IMR-90 (cell line): ENCODE measurements around the gene SF3A1. TPM values are rescaled to one million over a fixed set of nuclear protein-coding genes. Genes with fewer than 3 reads are reported as not detected.

ENCODE experiments used
- ATAC-seq: fragments of 200-7000 bp; cut with Tn5 transposase; 2 replicates; pipeline ENCODE4 v1.9.1; 2020; ENCODE audit warnings: low read depth, mild to moderate bottlenecking, moderate library complexity
- BruUV-seq: library from RNA; stranded (reverse); fragments of 400-500 nt; replicated peaks from 2 replicates; lab custom pipeline; 2021; lab: Mats Ljungman, UMichigan
- CTCF ChIA-PET: fragments of 300-600 bp; formaldehyde crosslinking; extraction: SDS; loops from one replicate; lab custom pipeline; 2021; ENCODE audit warnings: antibody characterized with exemption; lab: Yijun Ruan, JAX
- POLR2A ChIA-PET: fragments of 300-600 bp; sonication (Branson Sonifier 250); formaldehyde crosslinking; loops from one replicate; lab custom pipeline; 2022; ENCODE audit warnings: antibody characterized with exemption; ENCODE audit not compliant: unreplicated experiment; lab: Charles Lee
- DNase-seq: peaks from one replicate; pipeline ENCODE4 v3.0.0; 2013
- H2AFZ ChIP-seq: replicated peaks from 2 replicates; pipeline ENCODE3; 2013; ENCODE audit warnings: low read length, mild to moderate bottlenecking; ENCODE audit not compliant: poor library complexity
- H2AK5ac ChIP-seq: 2 replicates; pipeline ENCODE4 v1.6.1; 2013; ENCODE audit warnings: low read depth, low read length, inconsistent platforms
- H2AK9ac ChIP-seq: replicated peaks from 2 replicates; pipeline ENCODE3; 2013; ENCODE audit warnings: mild to moderate bottlenecking, low read depth, low read length, moderate library complexity; ENCODE audit not compliant: poor library complexity
- H2BK120ac ChIP-seq: 2 replicates; pipeline ENCODE4 v1.6.1; 2013; ENCODE audit warnings: low read depth, low read length, inconsistent platforms
- H2BK15ac ChIP-seq: 3 replicates; pipeline ENCODE4 v1.6.1; 2013; ENCODE audit warnings: low read depth, low read length, inconsistent platforms
- H2BK20ac ChIP-seq: 2 replicates; pipeline ENCODE4 v1.6.1; 2013; ENCODE audit warnings: low read depth, mild to moderate bottlenecking, inconsistent platforms, low read length, moderate library complexity
- H2BK5ac ChIP-seq: 2 replicates; pipeline ENCODE4 v1.6.1; 2013; ENCODE audit warnings: mild to moderate bottlenecking, low read depth, low read length, inconsistent platforms; ENCODE audit not compliant: poor library complexity, severe bottlenecking
- H3K14ac ChIP-seq: replicated peaks from 2 replicates; pipeline ENCODE4 v1.6.1; 2013; ENCODE audit warnings: low read depth, low read length, inconsistent platforms
- H3K18ac ChIP-seq: 2 replicates; pipeline ENCODE4 v1.6.1; 2013; ENCODE audit warnings: low read depth, low read length, control low read depth
- H3K23ac ChIP-seq: 2 replicates; pipeline ENCODE4 v1.6.1; 2013; ENCODE audit warnings: low read depth, low read length, inconsistent platforms
- H3K27ac ChIP-seq: 2 replicates; pipeline ENCODE4 v1.5.1; 2013; ENCODE audit warnings: mild to moderate bottlenecking, control low read depth, low read length; ENCODE audit not compliant: insufficient read depth
- H3K27me3 ChIP-seq: 2 replicates; pipeline ENCODE4 v1.6.1; 2013; ENCODE audit warnings: low read length; ENCODE audit not compliant: control insufficient read depth, insufficient read depth
- H3K36me3 ChIP-seq: 2 replicates; pipeline ENCODE4 v1.6.1; 2013; ENCODE audit warnings: low read length, mixed read lengths; ENCODE audit not compliant: control insufficient read depth, insufficient read depth
- H3K4ac ChIP-seq: 2 replicates; pipeline ENCODE4 v1.6.1; 2013; ENCODE audit warnings: low read depth, low read length, inconsistent platforms
- H3K4me1 ChIP-seq: 2 replicates; pipeline ENCODE4 v1.6.1; 2013; ENCODE audit warnings: low read length, mixed read lengths; ENCODE audit not compliant: control insufficient read depth, insufficient read depth
- H3K4me2 ChIP-seq: 2 replicates; pipeline ENCODE4 v1.6.1; 2013; ENCODE audit warnings: low read depth, mild to moderate bottlenecking, control low read depth, low read length, moderate library complexity
- H3K4me3 ChIP-seq: 2 replicates; pipeline ENCODE4 v1.5.1; 2013; ENCODE audit warnings: low read depth, mild to moderate bottlenecking, control low read depth, low read length, moderate library complexity; ENCODE audit not compliant: insufficient read depth
- H3K56ac ChIP-seq: 2 replicates; pipeline ENCODE4 v1.6.1; 2013; ENCODE audit warnings: low read length, inconsistent platforms; ENCODE audit not compliant: insufficient read depth; ENCODE audit errors: extremely low read depth
- H3K79me1 ChIP-seq, 2 experiments: 2 replicates each; pipeline ENCODE4 v1.6.1; 2013; ENCODE audit warnings: low read length in 2 of 2, inconsistent platforms in 1 of 2, low read depth in 1 of 2
- H3K9ac ChIP-seq: 2 replicates; pipeline ENCODE4 v1.6.1; 2013; ENCODE audit warnings: low read depth, low read length, control low read depth
- H3K9me1 ChIP-seq: 2 replicates; pipeline ENCODE4 v1.6.1; 2013; ENCODE audit warnings: low read length, inconsistent platforms; ENCODE audit not compliant: insufficient read depth
- H3K9me3 ChIP-seq: 2 replicates; pipeline ENCODE4 v1.6.1; 2013; ENCODE audit warnings: low read length; ENCODE audit not compliant: control insufficient read depth, insufficient read depth
- H4K20me1 ChIP-seq: 2 replicates; pipeline ENCODE4 v1.6.1; 2013; ENCODE audit warnings: low read length, inconsistent platforms; ENCODE audit not compliant: insufficient read depth
- H4K5ac ChIP-seq: 2 replicates; pipeline ENCODE4 v1.6.1; 2013; ENCODE audit warnings: mild to moderate bottlenecking, low read depth, low read length, control low read depth
- H4K8ac ChIP-seq, 2 experiments: 2 replicates each; pipeline ENCODE4 v1.6.1; 2013; ENCODE audit warnings: low read depth in 2 of 2, low read length in 2 of 2, control low read depth in 1 of 2, inconsistent platforms in 1 of 2
- H4K91ac ChIP-seq: 2 replicates; pipeline ENCODE4 v1.6.1; 2013; ENCODE audit warnings: low read depth, low read length, inconsistent platforms; ENCODE audit not compliant: insufficient read depth
- CEBPB ChIP-seq: IDR thresholded peaks from 2 replicates; pipeline ENCODE4 v1.6.1; 2012; ENCODE audit warnings: low read depth, low read length, improper control_type of control experiment
- MXI1 ChIP-seq: IDR thresholded peaks from 2 replicates; pipeline ENCODE4 v1.6.1; 2012; ENCODE audit warnings: low read depth, mild to moderate bottlenecking, low read length, moderate library complexity, borderline replicate concordance
- RFX5 ChIP-seq: IDR thresholded peaks from 2 replicates; pipeline ENCODE4 v1.8.0; 2012; ENCODE audit warnings: low read depth, mild to moderate bottlenecking, low read length, moderate library complexity
- WGBS, 2 experiments: methylation state at CpG; one replicate each; pipeline versions ENCODE4 v1.1.5 to v1.1.7; 2013; ENCODE audit warnings: missing lambda C conversion rate in 2 of 2; ENCODE audit not compliant: insufficient read length in 1 of 2; ENCODE audit errors: extremely low coverage in 2 of 2; 5-methylcytosine and 5-hydroxymethylcytosine counted together
- dilution Hi-C: fragments of 300-500 bp; cut with HindIII; formaldehyde crosslinking; loops from one replicate; pipeline ENCODE4 v1.14.3; 2018; ENCODE audit warnings: low sequenced_read_pairs; ENCODE audit not compliant: unreplicated experiment
- in situ Hi-C: fragments of 300-500 bp; cut with MboI; formaldehyde crosslinking; loops from 3 replicates; pipeline ENCODE4 v1.14.3; 2019; ENCODE audit warnings: low sequenced_read_pairs, inconsistent platforms, mixed read lengths
- intact Hi-C: fragments of 100-400 bp; cut with micrococcal nuclease; formaldehyde crosslinking; loops from 2 replicates; pipeline ENCODE4 v1.10.0; 2022
- polyA plus RNA-seq, 3 experiments: library from polyadenylated mRNA; depleted of rRNA; stranded (reverse); fragments of >200 nt; gene quantifications; 2 replicates each; pipeline ENCODE4 v1.2.3, GENCODE V29; 2012; ENCODE audit warnings: low replicate concordance in 1 of 3
- total RNA-seq: library from RNA; depleted of rRNA; stranded (reverse); fragments of >200 nt; gene quantifications from 2 replicates; pipeline ENCODE4 v1.2.3, GENCODE V29; 2012
- TF ChIP-seq, protein P1 (sequence below): fragments of 150-350 bp; IDR thresholded peaks from 2 replicates; pipeline ENCODE4 v1.6.1; 2016; ENCODE audit warnings: low read depth, mild to moderate bottlenecking, low read length, moderate library complexity, borderline replicate concordance

The SF3A1 gene
- total and polyA plus RNA-seq, 2 of the 4 experiments (the other 2 are of a cell fraction), result 36.9 to 67.2 TPM

DNA sequence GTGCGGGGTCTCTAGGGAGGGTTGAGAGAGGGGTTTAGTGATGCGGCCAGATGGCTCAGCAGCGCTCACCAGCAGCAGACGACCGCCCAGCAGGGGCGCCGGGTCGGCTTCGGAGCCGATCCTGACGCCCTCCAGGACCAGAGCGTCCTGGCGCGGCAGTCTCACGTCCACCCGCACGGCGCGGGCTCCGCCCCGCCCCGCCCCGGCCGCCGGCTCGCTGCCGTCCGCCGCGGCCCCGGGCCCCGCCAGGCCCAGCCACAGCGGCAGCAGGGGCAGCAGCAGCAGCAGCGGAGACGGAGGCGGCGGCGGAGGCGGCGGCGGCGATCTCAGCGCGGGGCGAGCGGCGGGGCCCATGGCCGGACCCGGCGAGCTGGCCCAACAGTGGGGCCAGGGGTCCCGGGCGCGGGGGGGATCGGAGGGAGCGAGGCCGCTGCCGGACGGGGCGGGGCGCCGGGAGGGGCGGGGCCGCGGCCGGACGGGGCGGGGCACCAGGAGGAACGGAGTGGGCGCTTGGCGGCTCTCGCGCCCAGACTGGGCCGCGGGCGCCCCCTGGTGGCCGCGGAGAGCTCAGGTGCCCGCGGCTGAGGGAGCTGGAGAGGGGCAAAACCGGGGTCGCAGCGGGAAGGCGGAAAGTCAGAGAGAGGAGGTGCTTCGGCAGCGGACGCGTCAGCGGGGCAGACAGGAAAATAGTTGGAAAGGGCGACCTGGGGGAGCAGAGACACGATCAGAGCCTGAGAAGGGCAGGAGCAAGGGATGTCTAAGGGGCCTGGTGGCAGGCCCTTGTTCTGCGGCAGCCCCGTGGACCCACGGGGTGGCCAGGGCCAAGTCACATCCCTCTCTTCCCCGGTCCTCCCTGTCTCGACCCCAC, 30.5 kb upstream of the SF3A1 start, which contains the start of gene RNF215 (continued):
- TF ChIP-seq, protein P1, sequence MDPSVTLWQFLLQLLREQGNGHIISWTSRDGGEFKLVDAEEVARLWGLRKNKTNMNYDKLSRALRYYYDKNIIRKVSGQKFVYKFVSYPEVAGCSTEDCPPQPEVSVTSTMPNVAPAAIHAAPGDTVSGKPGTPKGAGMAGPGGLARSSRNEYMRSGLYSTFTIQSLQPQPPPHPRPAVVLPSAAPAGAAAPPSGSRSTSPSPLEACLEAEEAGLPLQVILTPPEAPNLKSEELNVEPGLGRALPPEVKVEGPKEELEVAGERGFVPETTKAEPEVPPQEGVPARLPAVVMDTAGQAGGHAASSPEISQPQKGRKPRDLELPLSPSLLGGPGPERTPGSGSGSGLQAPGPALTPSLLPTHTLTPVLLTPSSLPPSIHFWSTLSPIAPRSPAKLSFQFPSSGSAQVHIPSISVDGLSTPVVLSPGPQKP, result no peak
- no peak for TF ChIP-seq RFX5
- TF ChIP-seq CEBPB, result no peak

DNA sequence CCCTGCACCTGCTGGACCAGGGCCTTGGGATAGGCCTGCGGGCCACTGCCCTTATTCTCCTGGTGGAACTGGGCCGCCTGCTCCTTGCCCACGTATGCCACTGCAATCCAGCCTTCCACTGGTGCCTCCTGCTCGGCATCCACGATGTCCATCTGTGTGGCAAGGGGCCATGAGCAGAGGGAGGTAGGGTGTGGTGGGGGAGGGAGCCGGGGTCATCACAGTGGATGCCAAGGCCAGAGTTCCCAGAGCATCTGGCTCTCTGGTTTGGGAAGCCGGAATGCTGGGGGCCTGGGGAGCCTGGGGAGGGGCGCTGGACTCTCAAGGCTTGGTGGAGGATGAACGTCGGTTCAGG, 29.9 kb upstream of the SF3A1 start:
- peaks cover 12% of the 10 kb centered on the region for H3K4me1 ChIP-seq
- peak overlapping the region; percentile 70; the same call in 1 of the 2 replicates for H2BK120ac ChIP-seq
- H3K4me2 ChIP-seq, result peak overlapping the region; percentile 96
- peak overlapping the region; percentile 97 for H4K8ac ChIP-seq
- intact Hi-C loops, result loop anchor here (2.0 kb wide), 3 partner anchors 36 to 278 kb away; no protein-coding TSS in a partner anchor
- H2AFZ ChIP-seq, result peak overlapping the region; percentile 99
- H3K36me3 ChIP-seq, result peaks cover 22% of the 10 kb centered on the region
- H3K23ac ChIP-seq, result peak overlapping the region; percentile 64; the same call in 1 of the 2 replicates
- H3K4me3 ChIP-seq, result peak overlapping the region; percentile 75
- H4K5ac ChIP-seq, result peak overlapping the region; percentile 62
- TF ChIP-seq MXI1, result no peak
- peak overlapping the region; percentile 85 for H3K27ac ChIP-seq
- no peaks in the 10 kb centered on the region for H3K27me3 ChIP-seq
- ATAC-seq (peak; percentile 1; the same call in 1 of the 2 replicates), DNase-seq (no peak)
- ChIA-PET POLR2A (no interaction called here), CTCF (no interaction called here)
- H3K9me1 ChIP-seq, result peaks cover 7% of the 10 kb centered on the region
- peak overlapping the region; percentile 24 for H3K18ac ChIP-seq
- dilution Hi-C loops, result no loop called here
- no TSS peak for BruUV-seq
- peak overlapping the region; percentile 98 for H2AK9ac ChIP-seq
- H3K79me1 ChIP-seq, result peaks cover 11 to 17% of the 10 kb centered on the region in 2 experiments
- H3K4ac ChIP-seq, result peak overlapping the region; percentile 92
- WGBS, 2 experiments, result 50% methylated on average over 4 of the region's 10 CpGs; no CpG with 5 or more reads in 1 of the 2 experiments
- peak overlapping the region; percentile 66 for H2BK5ac ChIP-seq
- H3K9me3 ChIP-seq, result no peaks in the 10 kb centered on the region
- no peak overlapping the region for H2BK15ac ChIP-seq
- H2BK20ac ChIP-seq, result no peak overlapping the region
- H3K9ac ChIP-seq, result peak overlapping the region; percentile 93
- in situ Hi-C loops, result no loop called here
- no peaks in the 10 kb centered on the region for H4K20me1 ChIP-seq
- peak overlapping the region; percentile 99 for H2AK5ac ChIP-seq
- H3K14ac ChIP-seq, result peak overlapping the region; percentile 98
- H3K56ac ChIP-seq, result peak overlapping the region; percentile 59
- H4K91ac ChIP-seq, result peak overlapping the region; percentile 81
